ENCODE data around the gene FBXW7.

The FBXW7 gene

DNA sequence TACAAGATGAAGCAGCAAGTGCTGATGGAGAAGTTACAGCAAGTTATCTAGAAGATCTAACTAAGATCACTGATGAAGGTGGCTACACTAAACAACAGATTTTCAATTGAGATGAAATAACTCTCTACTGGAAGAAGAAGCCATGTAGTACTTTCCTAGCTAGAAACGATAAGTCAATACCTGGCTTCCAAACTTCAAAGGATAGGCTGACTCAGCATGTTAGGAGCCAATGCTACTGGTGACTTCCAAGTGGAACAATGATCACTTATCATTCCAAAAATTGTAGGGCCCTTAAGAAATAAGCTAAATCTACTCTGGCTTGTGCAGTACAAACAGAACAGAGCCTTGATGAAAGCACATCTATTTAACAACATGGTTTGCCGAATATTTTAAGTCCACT is 55.0 kb downstream of the FBXW7 start:
- no peak overlapping the region for H3K4me3 ChIP-seq (ENCODE audit: low read depth, low read length)
- H3K4me1 ChIP-seq (ENCODE audit: control insufficient read depth, insufficient read depth, low read length): no peaks in the 10 kb centered on the region
- H3K9me3 ChIP-seq (ENCODE audit: control insufficient read depth, insufficient read depth, low read length): no peaks in the 10 kb centered on the region
- H3K9ac ChIP-seq (ENCODE audit: low read depth, low read length): no peak overlapping the region
- no peaks in the 10 kb centered on the region for H3K27me3 ChIP-seq (ENCODE audit: control insufficient read depth, insufficient read depth, low read length)
- no peaks in the 10 kb centered on the region for H3K36me3 ChIP-seq (ENCODE audit: control insufficient read depth, insufficient read depth, low read length)

- Histone ChIP-seq H3K9me3 (ENCODE audit: control insufficient read depth, insufficient read depth, low read length) (no peaks in the 10 kb centered on the region), H3K4me1 (ENCODE audit: control insufficient read depth, insufficient read depth, low read length) (no peaks in the 10 kb centered on the region), H3K27me3 (ENCODE audit: control insufficient read depth, insufficient read depth, low read length) (no peaks in the 10 kb centered on the region), H3K4me3 (ENCODE audit: low read depth, low read length) (no peak overlapping the region), H3K9ac (ENCODE audit: low read depth, low read length) (no peak overlapping the region), H3K36me3 (ENCODE audit: control insufficient read depth, insufficient read depth, low read length) (no peaks in the 10 kb centered on the region)
Measured at GRCh38 chr4:152480326-152480725, 55.6 kb downstream of the FBXW7 start.

DNA sequence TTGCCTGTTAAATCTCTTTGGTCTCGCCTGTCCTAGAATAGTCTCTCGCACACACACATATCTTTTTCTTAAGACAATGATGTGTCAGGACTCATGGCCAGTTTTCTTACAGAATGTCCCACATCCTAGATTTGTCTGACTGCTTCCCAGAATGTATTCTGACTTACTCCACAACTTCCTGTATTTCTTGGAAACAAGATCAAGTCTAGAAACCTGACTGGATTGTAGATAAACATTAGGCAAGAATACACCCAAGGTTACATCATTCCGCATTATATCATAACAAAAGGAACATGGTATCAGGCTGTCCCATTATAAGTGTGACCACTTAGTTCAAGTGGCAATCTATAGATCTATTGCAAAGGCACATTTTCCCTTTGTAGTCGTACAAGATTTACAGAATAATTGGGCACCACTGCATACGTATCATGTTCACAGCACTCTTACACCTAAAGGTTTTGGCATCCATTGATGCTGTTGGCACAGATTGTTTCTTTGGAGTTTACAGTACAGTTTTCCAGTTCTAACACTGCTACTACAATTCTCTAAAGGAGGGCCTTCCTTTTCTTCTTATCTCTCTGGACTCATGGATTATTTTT is 56.4 kb downstream of the FBXW7 start:
- no peaks in the 10 kb centered on the region for H3K9me3 ChIP-seq (ENCODE audit: control insufficient read depth, insufficient read depth, low read length)
- H3K36me3 ChIP-seq (ENCODE audit: control insufficient read depth, insufficient read depth, low read length): no peaks in the 10 kb centered on the region
- no peaks in the 10 kb centered on the region for H3K4me1 ChIP-seq (ENCODE audit: control insufficient read depth, insufficient read depth, low read length)
- no peaks in the 10 kb centered on the region for H3K27me3 ChIP-seq (ENCODE audit: control insufficient read depth, insufficient read depth, low read length)
- no peak overlapping the region for H3K4me3 ChIP-seq (ENCODE audit: low read depth, low read length)
- no peak overlapping the region for H3K9ac ChIP-seq (ENCODE audit: low read depth, low read length)

- Histone ChIP-seq H3K4me1 (ENCODE audit: control insufficient read depth, insufficient read depth, low read length) (no peaks in the 10 kb centered on the region), H3K9me3 (ENCODE audit: control insufficient read depth, insufficient read depth, low read length) (no peaks in the 10 kb centered on the region), H3K9ac (ENCODE audit: low read depth, low read length) (no peak overlapping the region), H3K27me3 (ENCODE audit: control insufficient read depth, insufficient read depth, low read length) (no peaks in the 10 kb centered on the region), H3K4me3 (ENCODE audit: low read depth, low read length) (no peak overlapping the region), H3K36me3 (ENCODE audit: control insufficient read depth, insufficient read depth, low read length) (no peaks in the 10 kb centered on the region)
Measured at GRCh38 chr4:152478461-152479237, 57.2 kb downstream of the FBXW7 start.

DNA sequence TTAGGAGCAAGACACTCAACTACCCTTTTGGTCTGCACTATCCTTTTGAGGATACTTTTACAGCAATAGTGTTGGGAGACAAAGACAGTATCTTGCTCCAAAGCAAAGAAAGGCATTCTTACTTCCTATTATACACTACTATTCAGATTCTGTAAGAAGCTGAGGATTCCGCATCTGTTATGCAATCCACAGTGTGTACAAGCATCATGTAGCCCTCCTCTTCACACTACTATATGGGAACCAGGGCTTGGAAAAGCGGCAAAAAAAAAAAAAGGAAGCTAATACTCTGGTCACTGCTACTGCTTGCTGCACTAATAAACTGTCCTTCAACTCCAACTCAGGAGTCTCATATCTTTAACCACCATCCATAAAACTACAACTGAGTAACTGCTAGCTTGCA is 59.1 kb downstream of the FBXW7 start:
- H3K27me3 ChIP-seq (ENCODE audit: control insufficient read depth, insufficient read depth, low read length): no peaks in the 10 kb centered on the region
- no peak overlapping the region for H3K9ac ChIP-seq (ENCODE audit: low read depth, low read length)
- no peaks in the 10 kb centered on the region for H3K4me1 ChIP-seq (ENCODE audit: control insufficient read depth, insufficient read depth, low read length)
- H3K36me3 ChIP-seq (ENCODE audit: control insufficient read depth, insufficient read depth, low read length): no peaks in the 10 kb centered on the region
- H3K9me3 ChIP-seq (ENCODE audit: control insufficient read depth, insufficient read depth, low read length): no peaks in the 10 kb centered on the region
- H3K4me3 ChIP-seq (ENCODE audit: low read depth, low read length): no peak overlapping the region

DNA sequence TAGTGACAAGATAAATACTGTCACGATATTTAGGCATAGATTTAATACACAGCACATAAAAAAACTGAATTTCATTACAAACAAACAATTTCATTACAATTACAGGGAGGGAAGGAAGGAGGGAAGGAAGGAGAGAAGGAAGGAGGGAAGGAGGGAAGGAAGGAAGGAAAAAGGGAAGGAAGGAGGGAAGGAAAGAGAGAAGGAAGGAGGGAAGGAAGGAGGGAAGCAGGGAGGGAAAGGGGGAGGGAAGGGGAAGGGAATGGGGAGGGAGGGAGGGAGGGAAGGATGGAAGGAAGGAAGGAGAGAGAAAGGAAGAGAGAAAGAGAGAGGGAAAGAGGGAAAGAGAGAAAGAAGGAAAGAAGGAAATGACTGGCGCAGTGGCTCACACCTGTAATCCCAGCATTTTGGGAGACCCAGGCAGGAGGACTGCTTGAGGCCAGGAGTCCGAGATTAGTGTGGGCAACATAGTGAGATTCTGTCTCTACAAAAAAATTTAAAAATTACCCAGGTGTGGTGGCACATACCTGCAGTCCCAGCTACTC is 64.6 kb downstream of the FBXW7 start:
- Histone ChIP-seq H3K36me3 (ENCODE audit: control insufficient read depth, insufficient read depth, low read length) (no peaks in the 10 kb centered on the region), H3K9ac (ENCODE audit: low read depth, low read length) (no peak overlapping the region), H3K4me1 (ENCODE audit: control insufficient read depth, insufficient read depth, low read length) (no peaks in the 10 kb centered on the region), H3K4me3 (ENCODE audit: low read depth, low read length) (no peak overlapping the region), H3K9me3 (ENCODE audit: control insufficient read depth, insufficient read depth, low read length) (no peaks in the 10 kb centered on the region), H3K27me3 (ENCODE audit: control insufficient read depth, insufficient read depth, low read length) (no peaks in the 10 kb centered on the region)

- no peaks in the 10 kb centered on the region for H3K27me3 ChIP-seq (ENCODE audit: control insufficient read depth, insufficient read depth, low read length)
- H3K9me3 ChIP-seq (ENCODE audit: control insufficient read depth, insufficient read depth, low read length): no peaks in the 10 kb centered on the region
- H3K4me3 ChIP-seq (ENCODE audit: low read depth, low read length): no peak overlapping the region
- no peaks in the 10 kb centered on the region for H3K36me3 ChIP-seq (ENCODE audit: control insufficient read depth, insufficient read depth, low read length)
- no peaks in the 10 kb centered on the region for H3K4me1 ChIP-seq (ENCODE audit: control insufficient read depth, insufficient read depth, low read length)
- H3K9ac ChIP-seq (ENCODE audit: low read depth, low read length): no peak overlapping the region
Measured at GRCh38 chr4:152468408-152468807, 67.5 kb downstream of the FBXW7 start.

GRCh38 chr4:152467101-152467500 is 68.8 kb downstream of the FBXW7 start:
- H3K4me1 ChIP-seq (ENCODE audit: control insufficient read depth, insufficient read depth, low read length): no peaks in the 10 kb centered on the region
- H3K9ac ChIP-seq (ENCODE audit: low read depth, low read length): no peak overlapping the region
- H3K9me3 ChIP-seq (ENCODE audit: control insufficient read depth, insufficient read depth, low read length): no peaks in the 10 kb centered on the region

GRCh38 chr4:152464030-152464823 is 71.7 kb downstream of the FBXW7 start:
- Histone ChIP-seq H3K9ac (ENCODE audit: low read depth, low read length) (no peak overlapping the region), H3K27me3 (ENCODE audit: control insufficient read depth, insufficient read depth, low read length) (no peaks in the 10 kb centered on the region), H3K9me3 (ENCODE audit: control insufficient read depth, insufficient read depth, low read length) (no peaks in the 10 kb centered on the region), H3K4me1 (ENCODE audit: control insufficient read depth, insufficient read depth, low read length) (no peaks in the 10 kb centered on the region), H3K36me3 (ENCODE audit: control insufficient read depth, insufficient read depth, low read length) (no peaks in the 10 kb centered on the region), H3K4me3 (ENCODE audit: low read depth, low read length) (no peak overlapping the region)

More at GRCh38 chr4:152467101-152467500, 68.8 kb downstream of the FBXW7 start:
- no peaks in the 10 kb centered on the region for H3K27me3 ChIP-seq (ENCODE audit: control insufficient read depth, insufficient read depth, low read length)
- H3K36me3 ChIP-seq (ENCODE audit: control insufficient read depth, insufficient read depth, low read length): no peaks in the 10 kb centered on the region
- H3K4me3 ChIP-seq (ENCODE audit: low read depth, low read length): no peak overlapping the region

DNA sequence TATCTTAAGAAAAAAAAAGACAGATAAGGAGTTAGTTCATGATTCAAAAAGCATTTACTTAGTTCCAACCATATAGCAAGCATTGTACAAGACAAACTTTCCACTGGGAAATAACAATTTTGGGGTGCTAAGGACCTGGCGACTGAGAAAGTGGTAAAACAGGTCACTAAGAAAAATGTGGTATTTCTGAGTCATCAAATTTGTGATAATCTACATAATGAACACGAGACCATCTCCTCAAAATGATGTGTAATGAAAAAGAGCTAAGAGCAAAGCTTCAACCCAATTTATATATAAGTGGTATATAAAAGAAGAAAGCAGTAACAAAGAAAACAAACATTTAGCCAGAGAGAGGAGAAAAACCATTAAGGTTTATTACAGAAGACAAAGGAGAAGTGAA is 72.3 kb downstream of the FBXW7 start:
- Histone ChIP-seq H3K36me3 (ENCODE audit: control insufficient read depth, insufficient read depth, low read length) (no peaks in the 10 kb centered on the region), H3K4me1 (ENCODE audit: control insufficient read depth, insufficient read depth, low read length) (no peaks in the 10 kb centered on the region), H3K27me3 (ENCODE audit: control insufficient read depth, insufficient read depth, low read length) (no peaks in the 10 kb centered on the region), H3K9me3 (ENCODE audit: control insufficient read depth, insufficient read depth, low read length) (no peaks in the 10 kb centered on the region), H3K4me3 (ENCODE audit: low read depth, low read length) (no peak overlapping the region), H3K9ac (ENCODE audit: low read depth, low read length) (no peak overlapping the region)

DNA sequence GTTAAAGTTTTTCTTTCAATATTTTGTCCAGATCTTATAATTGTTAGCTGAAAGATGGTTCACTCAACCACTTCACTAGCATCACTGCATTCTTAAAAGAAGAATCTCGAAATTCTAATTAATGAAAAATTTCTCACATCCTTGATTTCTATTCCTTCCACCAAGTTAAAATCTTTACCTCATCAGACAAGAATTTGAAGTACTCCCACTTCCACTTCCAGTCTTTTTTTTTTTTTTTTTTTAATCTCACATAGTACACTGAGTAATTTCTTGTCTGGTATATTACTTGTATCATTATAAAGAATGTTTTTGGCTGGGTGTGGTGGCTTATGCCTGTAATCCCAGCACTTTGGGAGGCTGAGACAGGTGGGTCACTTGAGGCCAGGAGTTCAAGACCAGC is 73.2 kb downstream of the FBXW7 start:
- H3K27me3 ChIP-seq (ENCODE audit: control insufficient read depth, insufficient read depth, low read length): no peaks in the 10 kb centered on the region
- H3K9ac ChIP-seq (ENCODE audit: low read depth, low read length): no peak overlapping the region
- no peak overlapping the region for H3K4me3 ChIP-seq (ENCODE audit: low read depth, low read length)
- H3K36me3 ChIP-seq (ENCODE audit: control insufficient read depth, insufficient read depth, low read length): no peaks in the 10 kb centered on the region
- H3K9me3 ChIP-seq (ENCODE audit: control insufficient read depth, insufficient read depth, low read length): no peaks in the 10 kb centered on the region
- H3K4me1 ChIP-seq (ENCODE audit: control insufficient read depth, insufficient read depth, low read length): no peaks in the 10 kb centered on the region
